HL-60 (cell line): ENCODE data around the gene L3MBTL2.

Experiments used
- GABPA ChIP-seq: IDR thresholded peaks from 2 replicates; pipeline ENCODE4 v1.6.1; 2012; ENCODE audit warnings: low read depth
- POLR2AphosphoS5 ChIP-seq: IDR thresholded peaks from 2 replicates; pipeline ENCODE4 v1.6.1; 2012; ENCODE audit warnings: low read depth
- TF ChIP-seq, protein P1 (sequence below): IDR thresholded peaks from one replicate; pipeline ENCODE4 v1.5.1; 2011; ENCODE audit warnings: low read length, control low read depth, inconsistent platforms; ENCODE audit not compliant: insufficient read depth

DNA sequence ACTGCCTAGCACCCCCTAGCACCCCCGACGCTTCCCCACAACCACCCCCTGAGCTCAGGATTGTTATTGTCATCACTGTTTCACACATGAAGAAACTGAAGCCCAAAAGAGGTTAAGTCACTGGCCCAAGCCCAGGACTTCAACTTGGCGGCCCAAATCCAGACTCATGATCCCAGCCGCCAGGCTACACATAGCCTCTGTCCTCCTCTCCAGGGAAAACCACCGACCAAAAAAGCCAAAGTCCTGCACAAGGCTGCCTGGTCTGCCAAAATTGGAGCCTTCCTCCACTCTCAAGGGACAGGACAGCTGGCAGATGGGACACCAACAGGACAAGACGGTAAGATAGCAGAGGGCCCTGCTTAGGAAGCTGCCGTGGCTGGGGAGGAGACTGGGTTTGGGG, 10.8 kb downstream of the L3MBTL2 start:
- TF ChIP-seq, protein P1, sequence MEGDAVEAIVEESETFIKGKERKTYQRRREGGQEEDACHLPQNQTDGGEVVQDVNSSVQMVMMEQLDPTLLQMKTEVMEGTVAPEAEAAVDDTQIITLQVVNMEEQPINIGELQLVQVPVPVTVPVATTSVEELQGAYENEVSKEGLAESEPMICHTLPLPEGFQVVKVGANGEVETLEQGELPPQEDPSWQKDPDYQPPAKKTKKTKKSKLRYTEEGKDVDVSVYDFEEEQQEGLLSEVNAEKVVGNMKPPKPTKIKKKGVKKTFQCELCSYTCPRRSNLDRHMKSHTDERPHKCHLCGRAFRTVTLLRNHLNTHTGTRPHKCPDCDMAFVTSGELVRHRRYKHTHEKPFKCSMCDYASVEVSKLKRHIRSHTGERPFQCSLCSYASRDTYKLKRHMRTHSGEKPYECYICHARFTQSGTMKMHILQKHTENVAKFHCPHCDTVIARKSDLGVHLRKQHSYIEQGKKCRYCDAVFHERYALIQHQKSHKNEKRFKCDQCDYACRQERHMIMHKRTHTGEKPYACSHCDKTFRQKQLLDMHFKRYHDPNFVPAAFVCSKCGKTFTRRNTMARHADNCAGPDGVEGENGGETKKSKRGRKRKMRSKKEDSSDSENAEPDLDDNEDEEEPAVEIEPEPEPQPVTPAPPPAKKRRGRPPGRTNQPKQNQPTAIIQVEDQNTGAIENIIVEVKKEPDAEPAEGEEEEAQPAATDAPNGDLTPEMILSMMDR: no peak
- TF ChIP-seq POLR2AphosphoS5 (no peak), GABPA (no peak)
